GM18502 (cell line): ENCODE results near the gene OPN1MW2.
"Not testable (repeated sequence)": the region's sequence is repeated elsewhere in the genome, so short reads cannot be mapped to it uniquely, and the experiment has no call there.

ENCODE experiments used
- ATAC-seq: cut with Tn5 transposase; IDR thresholded peaks from one replicate; pipeline ENCODE4 v1.9.1; 2021; ENCODE audit warnings: mild to moderate bottlenecking; ENCODE audit not compliant: unreplicated experiment, poor library complexity

The OPN1MW2 gene

GRCh38 chrX:154258711-154259110 is 39.2 kb downstream of the OPN1MW2 start:
- not testable (repeated sequence) for ATAC-seq

GRCh38 chrX:154263072-154263471 is 43.5 kb downstream of the OPN1MW2 start:
- not testable (repeated sequence) for ATAC-seq

GRCh38 chrX:154269245-154269644 is 49.7 kb downstream of the OPN1MW2 start:
- not testable (repeated sequence) for ATAC-seq
